NB4 (cell line): Measurements from ENCODE around the gene HMCN2.

Experiments used
- DNase-seq: peaks from one replicate; pipeline ENCODE4 v3.0.0; 2010; ENCODE audit warnings: low read depth
- H3K4me3 ChIP-seq: one replicate; pipeline ENCODE4 v1.5.1; 2011; ENCODE audit warnings: mild to moderate bottlenecking, low read depth, low read length, moderate library complexity
- CTCF ChIP-seq: IDR thresholded peaks from one replicate; pipeline ENCODE4 v1.5.1; 2012; ENCODE audit warnings: low read depth, low read length
- MAX ChIP-seq: IDR thresholded peaks from 2 replicates; pipeline ENCODE4 v1.6.1; 2011; ENCODE audit warnings: low read depth, low read length
- MYC ChIP-seq: IDR thresholded peaks from 2 replicates; pipeline ENCODE4 v1.6.1; 2011; ENCODE audit warnings: low read depth, low read length
- POLR2A ChIP-seq: IDR thresholded peaks from 2 replicates; pipeline ENCODE4 v1.6.1; 2011; ENCODE audit warnings: mild to moderate bottlenecking; ENCODE audit not compliant: insufficient read length; ENCODE audit errors: extremely low read depth

The HMCN2 gene

GRCh38 chr9:130262061-130262745, 3.4 kb upstream of the HMCN2 start:
- TF ChIP-seq MAX: no peak
- no peak for TF ChIP-seq POLR2A
- no peak for TF ChIP-seq CTCF
- no peak for TF ChIP-seq MYC
- H3K4me3 ChIP-seq: no peak overlapping the region
- peak; percentile 42 for DNase-seq

- DNase-seq: no peak
- no peak overlapping the region for H3K4me3 ChIP-seq
- no peak for TF ChIP-seq POLR2A
- no peak for TF ChIP-seq MAX
- no peak for TF ChIP-seq MYC
These were observed 2.8 kb upstream of the HMCN2 start for GRCh38 chr9:130262771-130263170.

- H3K4me3 ChIP-seq: no peak overlapping the region
- peak; percentile 45 for DNase-seq
- TF ChIP-seq MYC: no peak
- TF ChIP-seq CTCF: no peak
- no peak for TF ChIP-seq POLR2A
- no peak for TF ChIP-seq MAX
These were observed 1.8 kb upstream of the HMCN2 start for GRCh38 chr9:130263601-130264413.

- DNase-seq: no peak
- no peak for TF ChIP-seq MAX
- TF ChIP-seq MYC: no peak
- no peak for TF ChIP-seq POLR2A
- TF ChIP-seq CTCF: no peak
These were observed 878 bp upstream of the HMCN2 start for GRCh38 chr9:130264414-130265350.

GRCh38 chr9:130266236-130267098, 907 bp downstream of the HMCN2 start:
- H3K4me3 ChIP-seq: no peak overlapping the region

More at GRCh38 chr9:130264414-130265350, 878 bp upstream of the HMCN2 start:
- no peak overlapping the region for H3K4me3 ChIP-seq

More at GRCh38 chr9:130266236-130267098, 907 bp downstream of the HMCN2 start:
- no peak for DNase-seq
- TF ChIP-seq MYC: no peak
- TF ChIP-seq POLR2A: no peak
- TF ChIP-seq MAX: no peak
- no peak for TF ChIP-seq CTCF
